ENCODE results near the gene ZSWIM7. TPM values are rescaled to one million over a fixed set of nuclear protein-coding genes. Genes with fewer than 3 reads are reported as not detected.
"Not testable (repeated sequence)": the region's sequence is repeated elsewhere in the genome, so short reads cannot be mapped to it uniquely, and the experiment has no call there.

Gene ZSWIM7
- total and polyA plus RNA-seq, 4 experiments from 2014 or later: 30.2 to 66.5 (median 43.9) TPM

GRCh38 chr17:15999974-16000827 is 697 bp upstream of the ZSWIM7 start:
- Mint-ChIP-seq H3K27ac (peak overlapping the region; percentile 86 to 97 (median 94)), H3K36me3 (peaks cover 30 to 55% of the 10 kb centered on the region in 2 donors), H3K4me1 (peaks cover 24 to 42% (median 35%) of the 10 kb centered on the region in 4 donors), H3K27me3 (no peaks in the 10 kb centered on the region), H3K9me3 (no peaks in the 10 kb centered on the region), H3K4me3 (peak overlapping the region; percentile 88 to 96 (median 91))
- H3K4me1 ChIP-seq (ENCODE audit: insufficient read depth, low read length): peaks cover 28% of the 10 kb centered on the region
- ChIA-PET POLR2A (ENCODE audit: partially characterized antibody) (interaction anchor here (0.8 to 2.7 kb wide), 10 partner anchors 7 to 536 kb away, joined by 3 to 10 read pairs (median 4); partner anchors contain the start of gene ADORA2B), CTCF (ENCODE audit: partially characterized antibody) (interaction anchor here (0.7 to 3.1 kb wide), 4 partner anchors 9 to 742 kb away, joined by 3 to 15 read pairs (median 4); no protein-coding TSS in a partner anchor)
- peak overlapping the region; percentile 76 for H3K27ac ChIP-seq (ENCODE audit: low read depth, low read length)
- peak overlapping the region; percentile 54 to 79 for H3K4me3 ChIP-seq (ENCODE audit: low read length in 2 of 2)
- H3K27me3 ChIP-seq (ENCODE audit: insufficient read depth, low read length): no peaks in the 10 kb centered on the region
- peaks cover 36% of the 10 kb centered on the region for H3K36me3 ChIP-seq (ENCODE audit: insufficient read depth, low read length)
- no peaks in the 10 kb centered on the region for H3K9me3 ChIP-seq (ENCODE audit: control insufficient read depth in 1 of 2, low read length in 2 of 2)
- DNase-seq: peak in 2 of 5 donors; percentile 42 to 53
- intact Hi-C loops (cut with micrococcal nuclease): loop anchor here (1.0 to 5.0 kb wide), 2 partner anchors 148 to 215 kb away; partner anchors contain the start of gene NCOR1

GRCh38 chr17:15998031-15998562 is 1.4 kb downstream of the ZSWIM7 start:
- intact Hi-C loops (cut with micrococcal nuclease): loop anchor here (1.0 to 5.0 kb wide), 4 partner anchors 39 to 170 kb away; partner anchors contain the start of gene ADORA2B
- H3K4me3 Mint-ChIP-seq: peak overlapping the region in 4 of 8 donors; percentile 85 to 97 (median 94)
- CTCF ChIA-PET (ENCODE audit: partially characterized antibody): interaction anchor here (1.1 to 3.1 kb wide), 3 partner anchors 22 to 740 kb away, joined by 4 to 15 read pairs (median 8); no protein-coding TSS in a partner anchor
- Histone ChIP-seq H3K27ac (ENCODE audit: low read depth, low read length) (no peak overlapping the region), H3K36me3 (ENCODE audit: insufficient read depth, low read length) (peaks cover 18% of the 10 kb centered on the region), H3K27me3 (ENCODE audit: insufficient read depth, low read length) (no peaks in the 10 kb centered on the region), H3K4me3 (ENCODE audit: low read length in 2 of 2) (no peak overlapping the region), H3K4me1 (ENCODE audit: insufficient read depth, low read length) (peaks cover 28% of the 10 kb centered on the region), H3K9me3 (ENCODE audit: control insufficient read depth in 1 of 2, low read length in 2 of 2) (no peaks in the 10 kb centered on the region)
- H3K9me3 Mint-ChIP-seq: no peaks in the 10 kb centered on the region
- POLR2A ChIA-PET (ENCODE audit: partially characterized antibody): interaction anchor here (2.0 to 2.7 kb wide), 2 partner anchors 39 to 170 kb away, joined by 10 read pairs; no protein-coding TSS in a partner anchor
- H3K27ac Mint-ChIP-seq: peak overlapping the region; percentile 86 to 99 (median 98)
- peaks cover 17 to 46% of the 10 kb centered on the region in 2 donors for H3K36me3 Mint-ChIP-seq
- DNase-seq: no peak
- peaks cover 24 to 42% (median 32%) of the 10 kb centered on the region in 4 donors for H3K4me1 Mint-ChIP-seq
- H3K27me3 Mint-ChIP-seq: no peaks in the 10 kb centered on the region

GRCh38 chr17:15996322-15996721 is 3.2 kb downstream of the ZSWIM7 start:
- no peaks in the 10 kb centered on the region for H3K27me3 Mint-ChIP-seq
- peaks cover 22% of the 10 kb centered on the region for H3K4me1 ChIP-seq (ENCODE audit: insufficient read depth, low read length)
- no peak overlapping the region for H3K27ac ChIP-seq (ENCODE audit: low read depth, low read length)
- peaks cover 11 to 34% of the 10 kb centered on the region in 2 donors for H3K36me3 Mint-ChIP-seq
- H3K9me3 ChIP-seq (ENCODE audit: control insufficient read depth in 1 of 2, low read length in 2 of 2): no peaks in the 10 kb centered on the region
- no peak overlapping the region for H3K4me3 ChIP-seq (ENCODE audit: low read length in 2 of 2)
- POLR2A ChIA-PET (ENCODE audit: partially characterized antibody): interaction anchor here (0.6 kb wide), 1 partner anchor 604 kb away, joined by 4 read pairs; no protein-coding TSS in a partner anchor
- peaks cover 5% of the 10 kb centered on the region for H3K36me3 ChIP-seq (ENCODE audit: insufficient read depth, low read length)
- H3K27ac Mint-ChIP-seq: no peak overlapping the region
- no peaks in the 10 kb centered on the region for H3K27me3 ChIP-seq (ENCODE audit: insufficient read depth, low read length)
- intact Hi-C loops (cut with micrococcal nuclease): loop anchor here (5.0 kb wide), 1 partner anchor 144 kb away; no protein-coding TSS in a partner anchor
- DNase-seq: no peak
- no peaks in the 10 kb centered on the region for H3K9me3 Mint-ChIP-seq
- CTCF ChIA-PET (ENCODE audit: partially characterized antibody): interaction anchor here (0.9 to 1.1 kb wide), 2 partner anchors 8 to 168 kb away, joined by 3 to 4 read pairs; no protein-coding TSS in a partner anchor
- H3K4me1 Mint-ChIP-seq: peaks cover 16 to 32% (median 22%) of the 10 kb centered on the region in 4 donors
- H3K4me3 Mint-ChIP-seq: no peak overlapping the region

GRCh38 chr17:15981646-15982580 is 17.6 kb downstream of the ZSWIM7 start:
- Mint-ChIP-seq H3K9me3 (no peaks in the 10 kb centered on the region), H3K4me3 (no peak overlapping the region), H3K36me3 (peaks cover 54 to 68% of the 10 kb centered on the region in 2 donors), H3K4me1 (peaks cover 0 to 4% (median 2%) of the 10 kb centered on the region in 4 donors), H3K27ac (peak overlapping the region in 3 of 7 donors; percentile 28 to 89 (median 52)), H3K27me3 (no peaks in the 10 kb centered on the region)
- POLR2A ChIA-PET (ENCODE audit: partially characterized antibody): no interaction called here
- Histone ChIP-seq H3K27me3 (ENCODE audit: insufficient read depth, low read length) (no peaks in the 10 kb centered on the region), H3K27ac (ENCODE audit: low read depth, low read length) (no peak overlapping the region), H3K4me3 (ENCODE audit: low read length in 2 of 2) (no peak overlapping the region), H3K36me3 (ENCODE audit: insufficient read depth, low read length) (peaks cover 24% of the 10 kb centered on the region), H3K4me1 (ENCODE audit: insufficient read depth, low read length) (no peaks in the 10 kb centered on the region), H3K9me3 (ENCODE audit: control insufficient read depth in 1 of 2, low read length in 2 of 2) (no peaks in the 10 kb centered on the region)
- CTCF ChIA-PET (ENCODE audit: partially characterized antibody): no interaction called here
- DNase-seq: no peak
- intact Hi-C loops (cut with micrococcal nuclease): no loop called here

- Histone ChIP-seq H3K4me1 (ENCODE audit: insufficient read depth, low read length) (no peaks in the 10 kb centered on the region), H3K27ac (ENCODE audit: low read depth, low read length) (no peak overlapping the region), H3K9me3 (ENCODE audit: control insufficient read depth in 1 of 2, low read length in 2 of 2) (no peaks in the 10 kb centered on the region), H3K27me3 (ENCODE audit: insufficient read depth, low read length) (no peaks in the 10 kb centered on the region), H3K4me3 (ENCODE audit: low read length in 2 of 2) (no peak overlapping the region), H3K36me3 (ENCODE audit: insufficient read depth, low read length) (peaks cover 24% of the 10 kb centered on the region)
- ChIA-PET POLR2A (ENCODE audit: partially characterized antibody) (no interaction called here), CTCF (ENCODE audit: partially characterized antibody) (no interaction called here)
- Mint-ChIP-seq H3K27me3 (no peaks in the 10 kb centered on the region), H3K4me3 (no peak overlapping the region), H3K36me3 (peaks cover 52 to 66% of the 10 kb centered on the region in 2 donors), H3K27ac (peak overlapping the region in 3 of 7 donors; percentile 21 to 50 (median 35)), H3K9me3 (no peaks in the 10 kb centered on the region), H3K4me1 (peaks cover 0 to 4% (median 3%) of the 10 kb centered on the region in 4 donors)
- intact Hi-C loops (cut with micrococcal nuclease): no loop called here
- DNase-seq: no peak
These were observed 18.3 kb downstream of the ZSWIM7 start for GRCh38 chr17:15981208-15981607.

GRCh38 chr17:15979013-15979412 is 20.5 kb downstream of the ZSWIM7 start:
- H3K36me3 ChIP-seq (ENCODE audit: insufficient read depth, low read length): peaks cover 13% of the 10 kb centered on the region
- CTCF ChIA-PET (ENCODE audit: partially characterized antibody); H3K27me3 Mint-ChIP-seq; H3K27ac Mint-ChIP-seq; H3K27ac ChIP-seq (ENCODE audit: low read depth, low read length); H3K9me3 Mint-ChIP-seq; H3K4me1 ChIP-seq (ENCODE audit: insufficient read depth, low read length); H3K4me3 ChIP-seq (ENCODE audit: low read length in 2 of 2); H3K4me1 Mint-ChIP-seq; POLR2A ChIA-PET (ENCODE audit: partially characterized antibody); H3K27me3 ChIP-seq (ENCODE audit: insufficient read depth, low read length); H3K4me3 Mint-ChIP-seq; intact Hi-C loops (cut with micrococcal nuclease); DNase-seq; H3K9me3 ChIP-seq (ENCODE audit: control insufficient read depth in 1 of 2, low read length in 2 of 2): not testable (repeated sequence)
- peaks cover 55 to 57% of the 10 kb centered on the region in 2 donors for H3K36me3 Mint-ChIP-seq

Measured in CD4-positive, alpha-beta memory T cell (primary cell).